Vagina (tissue), 2 donors: ENCODE measurements around the gene NFXL1. TPM values are rescaled to one million over a fixed set of nuclear protein-coding genes. Genes with fewer than 3 reads are reported as not detected.

Experiments used
- DNase-seq, 2 donors: peaks; one replicate each; pipeline ENCODE4 v3.0.0-alpha.2; 2017; ENCODE audit errors: extremely low spot score in 2 of 2
- H3K27ac ChIP-seq: fragments of 200-600 bp; sonication (generic); one replicate; pipeline ENCODE4 v1.5.1; 2019
- H3K27me3 ChIP-seq: fragments of 200-600 bp; sonication (generic); one replicate; pipeline ENCODE4 v1.5.1; 2019
- H3K36me3 ChIP-seq, 2 donors: fragments of 200-600 bp; sonication (generic); one replicate each; pipeline ENCODE4 v1.5.1; 2017 to 2019
- H3K4me1 ChIP-seq: fragments of 200-600 bp; sonication (generic); one replicate; pipeline ENCODE4 v1.5.1; 2019
- H3K4me3 ChIP-seq, 2 donors: fragments of 200-600 bp; sonication (generic); 1 replicate in 1 of 2; 2 replicates in 1 of 2; pipeline ENCODE4 v1.5.1; 2016 to 2019
- H3K9me3 ChIP-seq: fragments of 200-600 bp; sonication (generic); one replicate; pipeline ENCODE4 v1.5.1; 2019
- CTCF ChIP-seq, 3 experiments: fragments of 450-650 bp in 2 of 3; fragments of 200-600 bp in 1 of 3; sonication (generic) in 1 of 3; IDR thresholded peaks; one replicate each; pipeline ENCODE4 v1.5.1; 2017 to 2019; ENCODE audit warnings: antibody characterized with exemption in 3 of 3, mild to moderate bottlenecking in 2 of 3, moderate library complexity in 2 of 3
- POLR2A ChIP-seq, 2 donors: fragments of 450-650 bp; IDR thresholded peaks; one replicate each; pipeline ENCODE4 v1.6.1; 2017; ENCODE audit warnings: antibody characterized with exemption in 2 of 2, mild to moderate bottlenecking in 2 of 2, moderate library complexity in 2 of 2
- POLR2AphosphoS5 ChIP-seq, 2 donors: sonication (generic); formaldehyde crosslinking; IDR thresholded peaks; one replicate each; pipeline ENCODE4 v1.9.0; 2017; ENCODE audit warnings: antibody characterized with exemption in 2 of 2, mild to moderate bottlenecking in 2 of 2, low read depth in 1 of 2; ENCODE audit not compliant: insufficient read depth in 1 of 2
- intact Hi-C: fragments of 100-400 bp; cut with DNase I; formaldehyde crosslinking; loops from one replicate; pipeline ENCODE4 v1.15.1; 2023
- total RNA-seq: library from RNA; depleted of rRNA; stranded (reverse); fragments of >200 nt; gene quantifications from one replicate; pipeline ENCODE4 v1.2.3, GENCODE V29; 2016

The NFXL1 gene
- total RNA-seq, 1 donor from 2014 or later = 36.6 TPM

GRCh38 chr4:47814618-47815295 is 99.6 kb downstream of the NFXL1 start:
- Histone ChIP-seq H3K36me3 (no peaks in the 10 kb centered on the region), H3K27me3 (no peaks in the 10 kb centered on the region), H3K9me3 (no peaks in the 10 kb centered on the region), H3K4me1 (no peaks in the 10 kb centered on the region), H3K4me3 (no peak overlapping the region), H3K27ac (no peak overlapping the region)
- intact Hi-C loops = no loop called here
- no peak for TF ChIP-seq POLR2A (IDR thresholded peaks at IDR 0.05)
- no peak for TF ChIP-seq POLR2AphosphoS5 (IDR thresholded peaks at IDR 0.05; ENCODE audit: insufficient read depth in 1 of 2, low read depth in 1 of 2)
- TF ChIP-seq CTCF (IDR thresholded peaks at IDR 0.05) = no peak
- DNase-seq = no peak

GRCh38 chr4:47809654-47810203 is 104.7 kb downstream of the NFXL1 start:
- intact Hi-C loops = no loop called here
- H3K4me3 ChIP-seq = no peak overlapping the region
- no peak overlapping the region for H3K27ac ChIP-seq
- DNase-seq = no peak
- no peaks in the 10 kb centered on the region for H3K36me3 ChIP-seq
- no peak for TF ChIP-seq POLR2A (IDR thresholded peaks at IDR 0.05)
- no peak for TF ChIP-seq POLR2AphosphoS5 (IDR thresholded peaks at IDR 0.05; ENCODE audit: insufficient read depth in 1 of 2, low read depth in 1 of 2)
- TF ChIP-seq CTCF (IDR thresholded peaks at IDR 0.05) = no peak
- H3K27me3 ChIP-seq = no peaks in the 10 kb centered on the region
- no peaks in the 10 kb centered on the region for H3K9me3 ChIP-seq
- H3K4me1 ChIP-seq = no peaks in the 10 kb centered on the region

- DNase-seq = no peak
- Histone ChIP-seq H3K4me3 (no peak overlapping the region), H3K27me3 (no peaks in the 10 kb centered on the region), H3K4me1 (no peaks in the 10 kb centered on the region), H3K27ac (no peak overlapping the region), H3K9me3 (no peaks in the 10 kb centered on the region), H3K36me3 (no peaks in the 10 kb centered on the region)
- intact Hi-C loops = no loop called here
- TF ChIP-seq CTCF (IDR thresholded peaks at IDR 0.05) (no peak), POLR2A (IDR thresholded peaks at IDR 0.05) (no peak), POLR2AphosphoS5 (IDR thresholded peaks at IDR 0.05; ENCODE audit: insufficient read depth in 1 of 2, low read depth in 1 of 2) (no peak)
Observed at GRCh38 chr4:47804598-47804997, 109.8 kb downstream of the NFXL1 start.

GRCh38 chr4:47801481-47802002 is 112.8 kb downstream of the NFXL1 start:
- intact Hi-C loops = no loop called here
- Histone ChIP-seq H3K27me3 (no peaks in the 10 kb centered on the region), H3K4me3 (no peak overlapping the region), H3K9me3 (no peaks in the 10 kb centered on the region), H3K4me1 (no peaks in the 10 kb centered on the region), H3K27ac (no peak overlapping the region), H3K36me3 (no peaks in the 10 kb centered on the region)
- TF ChIP-seq CTCF (IDR thresholded peaks at IDR 0.05) = no peak
- TF ChIP-seq POLR2AphosphoS5 (IDR thresholded peaks at IDR 0.05; ENCODE audit: insufficient read depth in 1 of 2, low read depth in 1 of 2) = no peak
- no peak for TF ChIP-seq POLR2A (IDR thresholded peaks at IDR 0.05)
- DNase-seq = no peak

- DNase-seq = no peak
- TF ChIP-seq POLR2AphosphoS5 (IDR thresholded peaks at IDR 0.05; ENCODE audit: insufficient read depth in 1 of 2, low read depth in 1 of 2) (no peak), POLR2A (IDR thresholded peaks at IDR 0.05) (no peak), CTCF (IDR thresholded peaks at IDR 0.05) (no peak)
- no peaks in the 10 kb centered on the region for H3K4me1 ChIP-seq
Observed at GRCh38 chr4:47798165-47798564, 116.2 kb downstream of the NFXL1 start.

More at GRCh38 chr4:47798165-47798564, 116.2 kb downstream of the NFXL1 start:
- H3K27ac ChIP-seq = no peak overlapping the region
- no peaks in the 10 kb centered on the region for H3K27me3 ChIP-seq
- intact Hi-C loops = no loop called here
- no peaks in the 10 kb centered on the region for H3K36me3 ChIP-seq
- H3K4me3 ChIP-seq = no peak overlapping the region
- H3K9me3 ChIP-seq = no peaks in the 10 kb centered on the region
